K562 (cell line): ENCODE results near the gene L3MBTL3. TPM values are rescaled to one million over a fixed set of nuclear protein-coding genes. Genes with fewer than 3 reads are reported as not detected.

Experiments
- ATAC-seq: fragments of 200-7000 bp; cut with Tn5 transposase; 3 replicates; pipeline ENCODE4 v1.9.1; 2020; ENCODE audit warnings: moderate library complexity
- BruUV-seq: library from RNA; stranded (reverse); fragments of 400-500 nt; replicated peaks from 2 replicates; lab custom pipeline; 2021; lab: Mats Ljungman, UMichigan
- CTCF ChIA-PET: fragments of 300-600 bp; formaldehyde crosslinking; extraction: SDS; loops from one replicate; lab custom pipeline; 2021; ENCODE audit warnings: low intra/inter-chr PET ratio; lab: Yijun Ruan, JAX
- POLR2A ChIA-PET: fragments of 300-600, 350-650 bp; sonication (Branson Sonifier 250); formaldehyde crosslinking; extraction: SDS; loops from one replicate; lab custom pipeline; 2021; ENCODE audit warnings: antibody characterized with exemption, inconsistent platforms; lab: Yijun Ruan, JAX
- DNase-seq, 4 experiments: peaks; one replicate each; pipeline versions ENCODE4 v3.0.0 to v3.0.0-alpha.2; 2011 to 2018; ENCODE audit warnings: low spot score in 3 of 4, mixed read lengths in 3 of 4; ENCODE audit errors: extremely low read depth in 1 of 4
- FAIRE-seq: peaks from 2 replicates; lab custom pipeline; 2011; peaks lifted over from hg19 to GRCh38; lab: Jason Lieb, UNC
- H2AFZ ChIP-seq: 2 replicates; pipeline ENCODE4 v1.6.0; 2011; ENCODE audit warnings: low read depth, low read length, control low read depth, inconsistent platforms
- H3K27ac ChIP-seq: fragments of 200-600 bp; 3 replicates; pipeline ENCODE4 v1.8.0; 2011; ENCODE audit warnings: low read depth, mild to moderate bottlenecking, control low read depth, inconsistent platforms, low read length, moderate library complexity, mixed read lengths; ENCODE audit errors: extremely low read depth
- H3K27me3 ChIP-seq, 2 experiments: fragments of 300-600 bp in 1 of 2; 2 replicates in 1 of 2; 3 replicates in 1 of 2; pipeline versions ENCODE4 v1.6.0 to v1.8.0; 2011; ENCODE audit warnings: inconsistent platforms in 2 of 2, low read length in 2 of 2, mild to moderate bottlenecking in 1 of 2, mixed read lengths in 1 of 2, moderate library complexity in 1 of 2; ENCODE audit not compliant: control insufficient read depth in 2 of 2, insufficient read depth in 2 of 2
- H3K36me3 ChIP-seq: fragments of 300-600 bp; 3 replicates; pipeline ENCODE4 v1.8.0; 2011; ENCODE audit warnings: mild to moderate bottlenecking, low read length, inconsistent platforms; ENCODE audit not compliant: control insufficient read depth, insufficient read depth
- H3K4me1 ChIP-seq, 2 experiments: fragments of 200-600 bp in 1 of 2; replicated peaks in 1 of 2; 2 replicates in 1 of 2; 3 replicates in 1 of 2; pipeline versions ENCODE4 v1.5.1 to v1.8.0; 2011; ENCODE audit warnings: inconsistent platforms in 2 of 2, low read length in 2 of 2, mild to moderate bottlenecking in 1 of 2, mixed read lengths in 1 of 2, moderate library complexity in 1 of 2; ENCODE audit not compliant: control insufficient read depth in 2 of 2, insufficient read depth in 2 of 2
- H3K4me2 ChIP-seq: 2 replicates; pipeline ENCODE4 v1.6.1; 2011; ENCODE audit warnings: low read length, control low read depth, inconsistent platforms, mixed read lengths; ENCODE audit not compliant: insufficient read depth
- H3K4me3 ChIP-seq: fragments of 200-600 bp; sonication (generic), shearing (Covaris generic); 2 replicates; pipeline ENCODE4 v1.5.1; 2016; ENCODE audit warnings: control low read depth, inconsistent platforms
- H3K79me2 ChIP-seq: fragments of 200-600 bp; 3 replicates; pipeline ENCODE4 v1.8.0; 2011; ENCODE audit warnings: low read length, inconsistent platforms; ENCODE audit not compliant: control insufficient read depth, insufficient read depth
- H3K9ac ChIP-seq, 2 experiments: 2 replicates each; pipeline versions ENCODE4 v1.6.0 to v1.6.1; 2011; ENCODE audit warnings: low read depth in 2 of 2, low read length in 2 of 2, control low read depth in 1 of 2, inconsistent platforms in 1 of 2, mild to moderate bottlenecking in 1 of 2, mixed read lengths in 1 of 2; ENCODE audit not compliant: insufficient read depth in 1 of 2
- H3K9me1 ChIP-seq: one replicate; pipeline ENCODE4 v1.6.0; 2011; ENCODE audit warnings: inconsistent platforms, mild to moderate bottlenecking, low read length, moderate library complexity; ENCODE audit not compliant: control insufficient read depth, insufficient read depth
- H3K9me3 ChIP-seq: replicated peaks from 2 replicates; pipeline ENCODE4 v1.5.1; 2011; ENCODE audit warnings: low read depth, low read length, inconsistent platforms; ENCODE audit not compliant: control insufficient read depth, insufficient read depth
- H4K20me1 ChIP-seq: replicated peaks from 2 replicates; pipeline ENCODE4 v1.6.1; 2011; ENCODE audit warnings: low read length, inconsistent platforms, mixed read lengths; ENCODE audit not compliant: control insufficient read depth, insufficient read depth
- HOXB6 ChIP-seq: fragments of 250-450 bp; sonication (Bioruptor Pico); IDR thresholded peaks from 2 replicates; pipeline ENCODE4 v1.5.1; 2022; ENCODE audit warnings: mild to moderate bottlenecking, borderline replicate concordance
- HSF4 ChIP-seq: fragments of 250-450 bp; sonication (Bioruptor Pico); IDR thresholded peaks from 2 replicates; pipeline ENCODE4 v2.1.2; 2022; ENCODE audit warnings: mild to moderate bottlenecking, moderate library complexity, borderline replicate concordance
- RAD21 ChIP-seq, 2 experiments: fragments of 250-450 bp in 1 of 2; fragments of 450-650 bp in 1 of 2; sonication (Bioruptor Pico) in 1 of 2; formaldehyde crosslinking in 1 of 2; IDR thresholded peaks in 1 of 2; conservative IDR thresholded peaks in 1 of 2; 2 replicates each; pipeline versions ENCODE4 v1.4.0 to v1.8.0; 2020 to 2022; ENCODE audit warnings: mild to moderate bottlenecking in 2 of 2, moderate library complexity in 1 of 2
- RNF219 ChIP-seq: fragments of 250-450 bp; sonication (Bioruptor Pico); IDR thresholded peaks from 2 replicates; pipeline ENCODE4 v1.5.0; 2022; ENCODE audit warnings: mild to moderate bottlenecking
- SUPT5H ChIP-seq: fragments of 450-650 bp; IDR thresholded peaks from 2 replicates; pipeline ENCODE4 v1.6.1; 2016
- ZNF239 ChIP-seq: fragments of 250-450 bp; sonication (Bioruptor Pico); IDR thresholded peaks from 2 replicates; pipeline ENCODE4 v1.4.0; 2020; ENCODE audit warnings: mild to moderate bottlenecking
- ZNF3 ChIP-seq: fragments of 250-450 bp; sonication (Bioruptor Pico); IDR thresholded peaks from 2 replicates; pipeline ENCODE4 v1.5.0; 2021; ENCODE audit warnings: mild to moderate bottlenecking, moderate library complexity
- ZNF316 ChIP-seq: fragments of 450-650 bp; IDR thresholded peaks from 2 replicates; pipeline ENCODE4 v1.6.1; 2016
- ZNF436 ChIP-seq: fragments of 250-450, 450-650 bp; sonication (Bioruptor Pico); formaldehyde crosslinking; IDR thresholded peaks from 2 replicates; pipeline ENCODE4 v1.7.0; 2020; ENCODE audit warnings: mild to moderate bottlenecking
- ZNF699 ChIP-seq: fragments of 250-450 bp; sonication (Bioruptor Pico); IDR thresholded peaks from 2 replicates; pipeline ENCODE4 v1.8.0; 2021; ENCODE audit warnings: mild to moderate bottlenecking, moderate library complexity; ENCODE audit not compliant: insufficient replicate concordance
- WGBS: fragments of 100-300 bp; shearing (Covaris generic); methylation state at CpG from one replicate; pipeline ENCODE4 v1.1.6; 2016; ENCODE audit warnings: low coverage, mixed read lengths; ENCODE audit not compliant: insufficient coverage; ENCODE audit errors: missing lambda C conversion rate; 5-methylcytosine and 5-hydroxymethylcytosine counted together
- in situ Hi-C: fragments of 300-500 bp; cut with MboI; formaldehyde crosslinking; loops from 4 replicates; pipeline ENCODE4 v1.15.0; 2018; ENCODE audit warnings: inconsistent platforms, mixed read lengths
- intact Hi-C: fragments of 100-400 bp; cut with micrococcal nuclease; formaldehyde crosslinking; loops from 2 replicates; pipeline ENCODE4 v1.14.2; 2022
- polyA plus RNA-seq, 8 experiments: library from polyadenylated mRNA; depleted of rRNA in 4 of 8; stranded (reverse) in 5 of 8; unstranded in 3 of 8; fragments of >200 nt; fragmentation: Nextera tagmentation in 2 of 8; fragmentation: Illumina TruSeq in 1 of 8; extraction: Ambion mirVana in 2 of 8; extraction: Trizol in 1 of 8; gene quantifications; 2 replicates each; pipeline versions ENCODE4 v1.2.1 to v1.2.3, GENCODE V29; 2011 to 2014; ENCODE audit warnings: inconsistent platforms in 1 of 8, missing spikeins in 1 of 8
- total RNA-seq, 7 experiments: library from RNA; depleted of rRNA in 6 of 7; stranded (reverse); fragments of >200 nt in 6 of 7; fragmentation: Illumina TruSeq in 2 of 7; extraction: Trizol in 2 of 7; gene quantifications; 2 replicates each; pipeline versions ENCODE4 v1.2.1 to v1.2.3, GENCODE V29; 2011 to 2021; ENCODE audit warnings: low replicate concordance in 1 of 7

Gene L3MBTL3
- total and polyA plus RNA-seq, 9 of the 15 experiments (the other 6 are each of a cell fraction or from before 2014, with no cell fraction given), result 0.83 to 6.9 (median 5.4) TPM

GRCh38 chr6:130075879-130076460 lies 57.6 kb downstream of the L3MBTL3 start:
- H3K27me3 ChIP-seq, result no peaks in the 10 kb centered on the region
- H4K20me1 ChIP-seq, result no peaks in the 10 kb centered on the region
- H3K4me2 ChIP-seq, result no peak overlapping the region
- BruUV-seq, result no TSS peak
- H3K79me2 ChIP-seq, result no peaks in the 10 kb centered on the region
- no peak overlapping the region for H3K4me3 ChIP-seq
- 10% methylated on average over 3 of the region's 3 CpGs for WGBS
- no peaks in the 10 kb centered on the region for H3K9me1 ChIP-seq
- H3K27ac ChIP-seq, result no peak overlapping the region
- POLR2A ChIA-PET, result no interaction called here
- TF ChIP-seq ZNF3 (CRISPR knock-in tag) (no peak), RNF219 (CRISPR knock-in tag) (no peak), ZNF316 (no peak), ZNF239 (CRISPR knock-in tag) (no peak), HOXB6 (no peak), SUPT5H (no peak), ZNF436 (CRISPR knock-in tag) (no peak), HSF4 (CRISPR knock-in tag) (no peak), ZNF699 (CRISPR knock-in tag) (no peak), RAD21 (CRISPR knock-in tag; conservative IDR thresholded peaks at IDR 0.05 in 1 of 2, IDR thresholded peaks at IDR 0.05 in 1 of 2) (no peak)
- no peak overlapping the region for H3K9ac ChIP-seq
- DNase-seq (no peak), FAIRE-seq (no peak), ATAC-seq (no peak)
- no peaks in the 10 kb centered on the region for H3K9me3 ChIP-seq
- intact Hi-C loops, result loop anchor here (5.0 kb wide), 1 partner anchor 206 kb away; no protein-coding TSS in a partner anchor
- H2AFZ ChIP-seq, result no peak overlapping the region
- in situ Hi-C loops, result no loop called here
- CTCF ChIA-PET, result no interaction called here
- no peaks in the 10 kb centered on the region for H3K36me3 ChIP-seq
- H3K4me1 ChIP-seq, result no peaks in the 10 kb centered on the region
